SJSA1 (cell line): ENCODE measurements around the gene CRYGB. TPM values are rescaled to one million over a fixed set of nuclear protein-coding genes. Genes with fewer than 3 reads are reported as not detected.

Source experiments
- DNase-seq, 2 experiments: peaks; one replicate each; pipeline ENCODE4 v3.0.0-alpha.2; 2015 to 2020; ENCODE audit warnings: low spot score in 2 of 2, low read depth in 1 of 2
- H3K27ac ChIP-seq: fragments of 250-450 bp; sonication (Bioruptor Pico); 2 replicates; pipeline ENCODE4 v1.5.1; 2020; ENCODE audit warnings: mild to moderate bottlenecking, moderate library complexity
- H3K27me3 ChIP-seq: fragments of 250-450 bp; sonication (Bioruptor Pico); replicated peaks from 2 replicates; pipeline ENCODE4 v1.5.1; 2020; ENCODE audit warnings: mild to moderate bottlenecking, moderate library complexity
- H3K36me3 ChIP-seq: fragments of 250-450 bp; sonication (Bioruptor Pico); 2 replicates; pipeline ENCODE4 v1.5.1; 2020; ENCODE audit warnings: mild to moderate bottlenecking
- H3K4me1 ChIP-seq: fragments of 250-450 bp; sonication (Bioruptor Pico); replicated peaks from 2 replicates; pipeline ENCODE4 v1.6.1; 2021; ENCODE audit warnings: mild to moderate bottlenecking
- H3K4me3 ChIP-seq: fragments of 250-450 bp; sonication (Bioruptor Pico); 2 replicates; pipeline ENCODE4 v1.5.1; 2020; ENCODE audit warnings: mild to moderate bottlenecking
- H3K9me3 ChIP-seq: fragments of 250-450 bp; sonication (Bioruptor Pico); replicated peaks from 2 replicates; pipeline ENCODE4 v1.5.1; 2020; ENCODE audit warnings: mild to moderate bottlenecking
- total RNA-seq: library from RNA; depleted of rRNA; stranded (reverse); fragments of >200 nt; shearing (Covaris generic); gene quantifications from 2 replicates; pipeline ENCODE4 v1.2.3, GENCODE V29; 2014

The CRYGB gene
- total RNA-seq, 1 experiment from 2014 or later = not detected

GRCh38 chr2:208175069-208175839 lies 29.3 kb upstream of the CRYGB start:
- no peak overlapping the region for H3K4me3 ChIP-seq
- no peak overlapping the region for H3K27ac ChIP-seq
- peak; percentile 41 to 65 for DNase-seq
- no peaks in the 10 kb centered on the region for H3K36me3 ChIP-seq
- no peaks in the 10 kb centered on the region for H3K4me1 ChIP-seq
- no peaks in the 10 kb centered on the region for H3K27me3 ChIP-seq
- H3K9me3 ChIP-seq = no peaks in the 10 kb centered on the region

GRCh38 chr2:208174144-208174543 lies 28.2 kb upstream of the CRYGB start:
- Histone ChIP-seq H3K4me1 (no peaks in the 10 kb centered on the region), H3K4me3 (no peak overlapping the region), H3K9me3 (no peaks in the 10 kb centered on the region), H3K27me3 (no peaks in the 10 kb centered on the region), H3K27ac (no peak overlapping the region), H3K36me3 (no peaks in the 10 kb centered on the region)
- no peak for DNase-seq

- Histone ChIP-seq H3K9me3 (no peaks in the 10 kb centered on the region), H3K27me3 (no peaks in the 10 kb centered on the region), H3K36me3 (no peaks in the 10 kb centered on the region), H3K4me3 (no peak overlapping the region), H3K27ac (no peak overlapping the region), H3K4me1 (no peaks in the 10 kb centered on the region)
- DNase-seq = no peak
Measured at GRCh38 chr2:208172125-208172524, 26.2 kb upstream of the CRYGB start.

- H3K27ac ChIP-seq = no peak overlapping the region
- no peaks in the 10 kb centered on the region for H3K4me1 ChIP-seq
- H3K9me3 ChIP-seq = no peaks in the 10 kb centered on the region
- DNase-seq = no peak
- H3K36me3 ChIP-seq = no peaks in the 10 kb centered on the region
- H3K27me3 ChIP-seq = no peaks in the 10 kb centered on the region; the same call in none of the 2 replicates
- H3K4me3 ChIP-seq = no peak overlapping the region
Measured at GRCh38 chr2:208164951-208165755, 19.2 kb upstream of the CRYGB start.

- H3K4me3 ChIP-seq = no peak within 1 kb of the TSS
- H3K36me3 ChIP-seq = no peaks in the 10 kb centered on the region
- no peaks in the 10 kb centered on the region for H3K4me1 ChIP-seq
- H3K9me3 ChIP-seq = no peaks in the 10 kb centered on the region
- H3K27me3 ChIP-seq = no peaks in the 10 kb centered on the region; the same call in none of the 2 replicates
- H3K27ac ChIP-seq = no peak within 1 kb of the TSS
- no peak for DNase-seq
Measured at GRCh38 chr2:208163489-208163888, 17.5 kb upstream of the CRYGB start, which contains the start of gene CRYGA. CRYGA (minus strand) TSS chr2:208163589; CDS start chr2:208163556, 33 bp downstream.

- 0 out of 2 replicates have a peak, but pooled peaks cover 5% of the 10 kb centered on the region for H3K27me3 ChIP-seq
- DNase-seq = no peak
- H3K9me3 ChIP-seq = no peaks in the 10 kb centered on the region
- no peaks in the 10 kb centered on the region for H3K36me3 ChIP-seq
- no peak overlapping the region for H3K27ac ChIP-seq
- H3K4me3 ChIP-seq = no peak overlapping the region
- H3K4me1 ChIP-seq = no peaks in the 10 kb centered on the region
Measured at GRCh38 chr2:208156439-208156838, 10.5 kb upstream of the CRYGB start.

- DNase-seq = no peak
- Histone ChIP-seq H3K27me3 (peaks cover 5% of the 10 kb centered on the region; the same call in 1 of the 2 replicates), H3K4me3 (no peak overlapping the region)
Measured at GRCh38 chr2:208153156-208153555, 7.2 kb upstream of the CRYGB start.

GRCh38 chr2:208150956-208151355 lies 5.0 kb upstream of the CRYGB start:
- H3K9me3 ChIP-seq = no peaks in the 10 kb centered on the region

More at GRCh38 chr2:208153156-208153555, 7.2 kb upstream of the CRYGB start:
- Histone ChIP-seq H3K36me3 (no peaks in the 10 kb centered on the region), H3K27ac (no peak overlapping the region), H3K4me1 (no peaks in the 10 kb centered on the region), H3K9me3 (no peaks in the 10 kb centered on the region)

GRCh38 chr2:208150094-208150493 lies 4.1 kb upstream of the CRYGB start:
- no peak overlapping the region for H3K27ac ChIP-seq
- DNase-seq = no peak
- H3K4me1 ChIP-seq = no peaks in the 10 kb centered on the region
- H3K27me3 ChIP-seq = peaks cover 2% of the 10 kb centered on the region; the same call in 1 of the 2 replicates
- no peak overlapping the region for H3K4me3 ChIP-seq
- no peaks in the 10 kb centered on the region for H3K9me3 ChIP-seq
- H3K36me3 ChIP-seq = no peaks in the 10 kb centered on the region

More at GRCh38 chr2:208150956-208151355, 5.0 kb upstream of the CRYGB start:
- Histone ChIP-seq H3K4me3 (no peak overlapping the region), H3K36me3 (no peaks in the 10 kb centered on the region), H3K27ac (no peak overlapping the region), H3K4me1 (no peaks in the 10 kb centered on the region), H3K27me3 (peaks cover 2% of the 10 kb centered on the region; the same call in 1 of the 2 replicates)
- no peak for DNase-seq

GRCh38 chr2:208148803-208149202 lies 2.8 kb upstream of the CRYGB start:
- no peaks in the 10 kb centered on the region for H3K4me1 ChIP-seq
- no peak overlapping the region for H3K27ac ChIP-seq
- no peak overlapping the region for H3K4me3 ChIP-seq
- no peaks in the 10 kb centered on the region for H3K9me3 ChIP-seq
- H3K27me3 ChIP-seq = peaks cover 2% of the 10 kb centered on the region; the same call in 1 of the 2 replicates
- DNase-seq = no peak
- H3K36me3 ChIP-seq = no peaks in the 10 kb centered on the region

- no peak for DNase-seq
Measured at GRCh38 chr2:208147759-208148158, 1.8 kb upstream of the CRYGB start.

GRCh38 chr2:208147008-208147407 lies 1.1 kb upstream of the CRYGB start:
- Histone ChIP-seq H3K36me3 (no peaks in the 10 kb centered on the region), H3K27me3 (no peaks in the 10 kb centered on the region; the same call in 1 of the 2 replicates), H3K27ac (no peak overlapping the region), H3K4me3 (no peak overlapping the region), H3K4me1 (no peaks in the 10 kb centered on the region), H3K9me3 (no peaks in the 10 kb centered on the region)
- DNase-seq = no peak

More at GRCh38 chr2:208147759-208148158, 1.8 kb upstream of the CRYGB start:
- Histone ChIP-seq H3K27ac (no peak overlapping the region), H3K9me3 (no peaks in the 10 kb centered on the region), H3K27me3 (no peaks in the 10 kb centered on the region; the same call in 1 of the 2 replicates), H3K4me1 (no peaks in the 10 kb centered on the region), H3K36me3 (no peaks in the 10 kb centered on the region), H3K4me3 (no peak overlapping the region)

- Histone ChIP-seq H3K27me3 (no peaks in the 10 kb centered on the region; the same call in 1 of the 2 replicates), H3K9me3 (no peaks in the 10 kb centered on the region), H3K4me3 (no peak overlapping the region), H3K36me3 (no peaks in the 10 kb centered on the region), H3K27ac (no peak overlapping the region), H3K4me1 (no peaks in the 10 kb centered on the region)
- no peak for DNase-seq
Measured at GRCh38 chr2:208142925-208143799, 2.8 kb downstream of the CRYGB start.
